HFF-Myc (cell line): ENCODE results near the gene CCDC24.

Experiments
- DNase-seq: peaks from one replicate; pipeline ENCODE4 v3.0.0-alpha.2; 2011; ENCODE audit warnings: low read depth; ENCODE audit errors: extremely low read depth
- H3K4me3 ChIP-seq: replicated peaks from 2 replicates; pipeline ENCODE4 v1.5.1; 2011; ENCODE audit warnings: low read depth, mild to moderate bottlenecking, control low read depth, low read length
- TF ChIP-seq, protein P1 (sequence below): IDR thresholded peaks from 2 replicates; pipeline ENCODE4 v1.5.1; 2012; ENCODE audit warnings: mild to moderate bottlenecking, low read depth, low read length, control low read depth; ENCODE audit errors: missing control alignments

Gene CCDC24

DNA sequence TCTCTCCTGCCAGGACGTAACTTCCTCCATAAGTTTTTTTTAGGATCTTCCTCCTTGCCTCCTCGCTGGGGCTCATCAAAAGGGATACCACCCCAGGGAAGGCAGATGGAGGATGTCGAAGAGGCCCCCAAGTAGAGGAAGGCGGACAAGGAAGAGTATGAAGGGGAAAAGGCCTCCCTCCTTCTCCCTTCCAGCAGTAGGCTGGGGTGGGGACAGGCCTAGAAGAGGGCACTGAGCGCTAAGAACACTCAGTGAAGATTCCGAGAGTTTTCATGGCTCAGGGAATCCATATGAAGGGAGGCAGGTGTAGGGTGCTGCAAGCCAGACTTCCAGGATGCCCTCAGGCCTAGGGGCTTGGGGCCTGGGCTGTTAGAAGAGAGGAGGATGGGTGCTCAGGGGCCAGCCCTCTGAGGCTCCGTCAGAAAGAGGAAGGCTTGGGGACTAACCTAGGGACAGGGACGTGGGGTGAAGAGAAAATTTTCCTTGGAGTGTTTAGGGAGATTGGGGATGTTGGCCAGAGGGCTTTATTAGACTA, 41.7 kb downstream of the CCDC24 start:
- no peak overlapping the region for H3K4me3 ChIP-seq
- TF ChIP-seq, protein P1, sequence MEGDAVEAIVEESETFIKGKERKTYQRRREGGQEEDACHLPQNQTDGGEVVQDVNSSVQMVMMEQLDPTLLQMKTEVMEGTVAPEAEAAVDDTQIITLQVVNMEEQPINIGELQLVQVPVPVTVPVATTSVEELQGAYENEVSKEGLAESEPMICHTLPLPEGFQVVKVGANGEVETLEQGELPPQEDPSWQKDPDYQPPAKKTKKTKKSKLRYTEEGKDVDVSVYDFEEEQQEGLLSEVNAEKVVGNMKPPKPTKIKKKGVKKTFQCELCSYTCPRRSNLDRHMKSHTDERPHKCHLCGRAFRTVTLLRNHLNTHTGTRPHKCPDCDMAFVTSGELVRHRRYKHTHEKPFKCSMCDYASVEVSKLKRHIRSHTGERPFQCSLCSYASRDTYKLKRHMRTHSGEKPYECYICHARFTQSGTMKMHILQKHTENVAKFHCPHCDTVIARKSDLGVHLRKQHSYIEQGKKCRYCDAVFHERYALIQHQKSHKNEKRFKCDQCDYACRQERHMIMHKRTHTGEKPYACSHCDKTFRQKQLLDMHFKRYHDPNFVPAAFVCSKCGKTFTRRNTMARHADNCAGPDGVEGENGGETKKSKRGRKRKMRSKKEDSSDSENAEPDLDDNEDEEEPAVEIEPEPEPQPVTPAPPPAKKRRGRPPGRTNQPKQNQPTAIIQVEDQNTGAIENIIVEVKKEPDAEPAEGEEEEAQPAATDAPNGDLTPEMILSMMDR = no peak
- no peak for DNase-seq

DNA sequence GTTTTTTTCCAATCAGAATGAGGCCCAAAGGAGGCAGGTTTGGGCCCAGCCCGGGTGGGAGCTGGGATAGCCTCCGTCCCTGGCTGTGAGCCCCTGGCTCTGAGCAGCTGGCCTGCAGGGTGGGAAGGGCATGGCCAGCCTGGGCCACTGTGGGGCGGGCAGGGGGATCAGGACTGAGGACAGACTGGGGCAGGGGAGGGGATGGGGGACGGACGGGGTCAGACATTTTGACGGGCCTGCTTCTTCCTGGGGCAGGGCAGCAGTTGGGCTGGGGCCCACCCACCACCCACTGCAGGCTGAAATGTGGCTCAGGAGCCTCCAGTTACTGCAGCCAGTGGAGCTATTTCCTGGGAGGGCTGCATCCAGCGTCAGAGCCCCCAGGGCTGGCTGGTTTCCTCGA, 42.4 kb downstream of the CCDC24 start:
- TF ChIP-seq, protein P1 = no peak
- H3K4me3 ChIP-seq = no peak overlapping the region
- no peak for DNase-seq

DNA sequence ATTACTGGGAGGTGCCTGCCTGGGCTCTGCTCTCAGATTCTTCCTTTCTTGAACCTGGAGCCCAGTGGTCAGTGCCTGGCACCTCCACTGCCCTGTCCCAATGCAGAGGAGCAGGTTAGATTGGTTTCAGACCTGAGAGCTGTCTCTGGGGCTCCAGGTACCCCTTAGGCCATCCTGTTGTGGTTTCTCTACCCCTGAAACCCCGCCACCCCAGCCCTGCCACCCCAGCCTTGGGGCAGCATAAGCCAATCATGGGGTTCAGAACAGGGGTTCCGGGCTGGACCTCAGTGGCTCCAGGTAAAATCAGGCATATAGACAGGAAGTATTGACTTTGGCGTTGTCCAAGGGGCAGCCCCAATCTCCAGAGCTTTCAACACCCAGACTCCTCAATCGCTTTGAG, 43.0 kb downstream of the CCDC24 start:
- DNase-seq = no peak
- H3K4me3 ChIP-seq = no peak overlapping the region
- TF ChIP-seq, protein P1 = no peak

DNA sequence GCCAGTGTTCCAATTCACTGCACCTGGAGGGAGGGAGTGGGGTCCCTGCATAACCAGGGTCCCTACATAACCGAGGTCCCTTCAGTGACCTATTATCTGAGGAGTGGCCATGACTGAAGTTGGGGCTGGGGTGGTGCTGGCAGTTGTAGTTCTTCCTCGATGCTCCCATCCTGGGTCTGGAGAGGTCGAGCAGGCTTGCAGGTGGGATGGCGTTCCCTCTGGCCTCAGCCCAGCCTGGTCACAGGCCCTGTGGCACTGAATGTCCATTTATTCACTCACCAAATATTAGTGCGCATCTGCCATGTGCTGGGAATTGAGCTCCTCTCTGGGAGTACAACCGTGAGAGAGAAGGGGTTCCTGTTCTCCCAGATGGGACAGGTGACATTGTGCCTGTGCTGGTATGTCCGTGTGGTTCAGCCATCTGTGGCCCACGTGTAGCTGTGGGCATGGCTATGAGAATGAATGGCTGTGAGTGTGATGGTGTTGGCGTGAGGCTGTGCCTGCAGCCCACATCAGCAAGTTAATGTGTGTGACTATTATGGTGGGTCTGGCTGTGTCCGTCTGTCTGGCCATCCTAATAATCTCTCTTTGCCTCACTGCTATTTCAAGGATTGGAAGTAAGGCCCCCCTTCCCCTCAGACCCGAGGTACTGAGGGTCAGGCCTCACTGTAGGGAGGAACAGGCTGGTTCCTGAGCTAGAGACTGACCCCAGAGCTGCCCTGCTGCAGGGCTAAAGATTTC, 43.7 kb downstream of the CCDC24 start:
- DNase-seq = no peak
- H3K4me3 ChIP-seq = no peak overlapping the region
- TF ChIP-seq, protein P1 = no peak

DNA sequence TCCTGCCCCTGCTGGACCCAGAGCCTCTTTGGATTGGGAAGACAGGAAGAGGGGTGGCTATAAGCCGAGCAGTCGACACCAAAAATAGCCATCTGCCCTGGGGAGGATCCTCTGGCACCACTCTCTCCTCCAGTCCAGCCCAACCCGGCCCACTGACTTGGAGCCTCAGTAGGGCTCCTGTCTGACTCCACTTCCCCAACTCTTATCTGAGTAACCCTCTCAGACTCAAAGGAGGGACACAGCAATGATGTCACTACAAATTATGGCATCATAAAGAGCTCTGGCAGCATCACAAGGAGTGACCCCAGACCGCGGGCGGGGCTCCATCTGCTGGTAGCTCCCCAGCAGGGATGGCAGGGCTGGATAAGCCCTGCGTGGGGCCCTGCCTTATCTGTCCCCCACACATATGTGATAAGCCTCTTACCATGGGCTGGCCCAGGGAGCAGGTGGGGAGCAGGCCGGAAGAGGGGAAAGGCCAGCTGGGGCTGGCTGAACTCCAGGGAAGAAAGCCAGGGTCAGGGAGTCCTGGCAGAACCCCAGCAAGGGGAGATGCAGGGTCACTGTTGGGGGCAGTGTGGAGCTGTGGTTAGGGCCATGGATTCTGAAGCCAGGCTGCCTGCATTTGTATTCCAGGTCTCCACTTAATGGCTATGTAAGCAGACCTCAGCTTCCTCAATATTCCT, 44.5 kb downstream of the CCDC24 start:
- TF ChIP-seq, protein P1 = no peak
- no peak for DNase-seq
- H3K4me3 ChIP-seq = no peak overlapping the region

DNA sequence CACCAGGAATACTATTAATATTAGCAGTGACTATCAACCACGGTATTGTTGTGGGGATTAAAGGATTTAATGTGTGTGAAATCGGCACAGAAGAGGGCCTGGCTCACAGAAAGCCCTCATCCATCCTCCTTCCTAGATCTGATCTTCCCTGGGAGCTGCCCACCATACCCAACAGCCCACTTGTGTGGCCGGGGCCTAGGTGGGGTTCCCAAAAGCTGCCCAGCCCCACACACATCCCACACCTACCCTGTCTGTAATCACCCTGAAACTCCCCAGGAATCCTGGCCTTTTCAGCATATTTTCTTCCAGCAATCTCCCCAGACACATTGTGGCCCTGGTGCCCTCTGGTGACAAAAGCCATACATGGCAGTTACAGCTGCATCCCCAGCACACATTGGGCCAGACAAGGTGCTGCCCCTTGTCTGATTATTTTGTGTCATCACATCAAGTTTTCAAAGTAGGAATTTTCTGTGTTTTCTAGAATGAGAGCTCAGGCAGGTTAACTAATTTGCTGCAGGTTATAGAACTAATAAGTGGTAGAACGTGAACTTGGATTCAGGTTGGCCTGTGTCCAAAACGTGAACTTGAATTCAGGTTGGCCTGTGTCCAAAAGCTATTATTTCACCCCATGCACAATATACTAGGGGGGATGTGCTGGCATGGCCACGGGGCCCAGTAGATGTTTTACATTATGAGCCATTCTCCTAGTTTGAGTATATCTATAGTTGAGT, 45.2 kb downstream of the CCDC24 start:
- DNase-seq = peak; percentile 59
- TF ChIP-seq, protein P1 = peak; percentile 82

More for the DNA sequence above, 45.2 kb downstream of the CCDC24 start:
- no peak overlapping the region for H3K4me3 ChIP-seq
